ENCODE results near the gene INO80B.
"Not testable (repeated sequence)": the region's sequence is repeated elsewhere in the genome, so short reads cannot be mapped to it uniquely, and the experiment has no call there.

The INO80B gene

GRCh38 chr2:74481961-74482800 lies 27.3 kb downstream of the INO80B start:
- no peak for DNase-seq (ENCODE audit: low read depth, low spot score)

GRCh38 chr2:74482801-74483674 lies 28.2 kb downstream of the INO80B start, which contains the start of the genes CCDC142 and TTC31:
CCDC142 (minus strand) TSS chr2:74482998; CDS start chr2:74482837, 161 bp downstream.
TTC31 (plus strand) TSS chr2:74483081; CDS start chr2:74483096, 15 bp downstream.
- DNase-seq (ENCODE audit: low read depth, low spot score) = peak; percentile 88

DNA sequence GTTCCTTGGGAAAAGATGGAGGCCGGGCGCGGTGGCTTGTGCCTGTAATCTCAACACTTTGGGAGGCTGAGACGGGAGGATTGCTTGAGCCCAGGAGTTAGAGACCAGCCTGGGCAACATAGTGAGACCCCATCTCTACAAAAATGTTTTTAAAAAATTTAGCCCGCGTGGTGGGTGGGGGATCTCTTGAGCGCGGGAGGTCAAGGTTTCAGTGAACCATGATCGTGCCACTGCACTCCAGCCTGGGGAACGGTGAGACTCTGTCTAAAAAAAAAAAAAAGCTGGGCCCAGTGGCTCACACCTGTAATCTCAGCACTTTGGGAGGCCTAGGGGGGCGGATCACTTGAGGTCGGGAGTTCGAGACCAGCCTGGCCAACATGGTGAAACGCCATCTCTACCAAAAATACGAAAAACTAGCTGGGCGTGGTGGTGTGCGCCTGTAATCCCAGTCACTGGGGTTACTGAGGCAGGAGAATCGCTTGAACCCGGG lies 28.8 kb downstream of the INO80B start:
- not testable (repeated sequence) for DNase-seq (ENCODE audit: low read depth, low spot score)

- no peak for DNase-seq (ENCODE audit: low read depth, low spot score)
These were observed 31.3 kb downstream of the INO80B start for GRCh38 chr2:74486141-74486540.

- no peak for DNase-seq (ENCODE audit: low read depth, low spot score)
These were observed 34.0 kb downstream of the INO80B start for GRCh38 chr2:74488643-74489481.

- no peak for DNase-seq (ENCODE audit: low read depth, low spot score)
These were observed 35.0 kb downstream of the INO80B start for GRCh38 chr2:74489906-74490305.

DNA sequence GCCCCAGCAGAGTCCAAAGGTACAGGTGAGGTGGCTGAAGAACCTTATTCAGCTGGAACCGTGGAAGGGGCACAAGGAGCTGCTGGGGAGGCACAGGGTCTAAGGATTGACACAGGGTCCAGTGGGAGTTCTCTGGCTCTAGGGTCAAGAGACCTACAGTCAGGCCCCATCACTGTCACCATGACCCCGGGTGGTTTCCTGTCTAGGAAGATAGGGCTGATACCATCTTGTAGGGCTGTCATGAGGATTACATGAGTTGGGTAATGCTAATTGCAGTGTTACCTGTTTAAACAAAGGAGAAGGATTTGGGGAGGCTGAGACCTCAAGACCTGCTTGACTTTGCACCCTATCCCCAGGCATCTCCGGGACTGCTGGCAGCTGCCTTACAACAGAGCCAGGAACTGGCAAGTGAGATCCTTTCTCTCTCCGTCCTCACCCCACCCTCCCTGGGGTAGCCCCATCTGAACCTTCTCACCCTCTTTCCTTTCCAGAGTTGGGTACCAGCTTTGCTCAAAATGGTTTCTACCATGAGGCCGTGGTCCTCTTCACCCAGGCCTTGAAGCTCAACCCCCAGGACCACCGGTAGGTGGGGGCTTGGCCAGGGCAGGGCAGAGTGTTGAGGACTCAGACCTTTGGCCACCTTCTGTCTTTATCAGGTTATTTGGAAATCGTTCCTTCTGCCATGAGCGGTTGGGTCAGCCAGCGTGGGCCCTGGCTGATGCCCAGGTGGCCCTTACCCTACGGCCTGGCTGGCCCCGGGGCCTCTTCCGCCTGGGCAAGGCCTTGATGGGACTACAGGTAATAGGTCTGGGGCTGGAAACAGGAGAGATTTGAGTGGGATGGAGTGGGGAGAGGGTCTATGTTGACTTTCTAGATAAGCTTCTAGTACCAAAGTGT lies 37.0 kb downstream of the INO80B start:
- no peak for DNase-seq (ENCODE audit: low read depth, low spot score)

GRCh38 chr2:74493546-74493945 lies 38.7 kb downstream of the INO80B start:
- DNase-seq (ENCODE audit: low read depth, low spot score) = no peak

- DNase-seq (ENCODE audit: low read depth, low spot score) = no peak
These were observed 40.6 kb downstream of the INO80B start for GRCh38 chr2:74495440-74495839.

GRCh38 chr2:74496997-74497776 lies 42.3 kb downstream of the INO80B start:
- DNase-seq (ENCODE audit: low read depth, low spot score) = no peak

DNA sequence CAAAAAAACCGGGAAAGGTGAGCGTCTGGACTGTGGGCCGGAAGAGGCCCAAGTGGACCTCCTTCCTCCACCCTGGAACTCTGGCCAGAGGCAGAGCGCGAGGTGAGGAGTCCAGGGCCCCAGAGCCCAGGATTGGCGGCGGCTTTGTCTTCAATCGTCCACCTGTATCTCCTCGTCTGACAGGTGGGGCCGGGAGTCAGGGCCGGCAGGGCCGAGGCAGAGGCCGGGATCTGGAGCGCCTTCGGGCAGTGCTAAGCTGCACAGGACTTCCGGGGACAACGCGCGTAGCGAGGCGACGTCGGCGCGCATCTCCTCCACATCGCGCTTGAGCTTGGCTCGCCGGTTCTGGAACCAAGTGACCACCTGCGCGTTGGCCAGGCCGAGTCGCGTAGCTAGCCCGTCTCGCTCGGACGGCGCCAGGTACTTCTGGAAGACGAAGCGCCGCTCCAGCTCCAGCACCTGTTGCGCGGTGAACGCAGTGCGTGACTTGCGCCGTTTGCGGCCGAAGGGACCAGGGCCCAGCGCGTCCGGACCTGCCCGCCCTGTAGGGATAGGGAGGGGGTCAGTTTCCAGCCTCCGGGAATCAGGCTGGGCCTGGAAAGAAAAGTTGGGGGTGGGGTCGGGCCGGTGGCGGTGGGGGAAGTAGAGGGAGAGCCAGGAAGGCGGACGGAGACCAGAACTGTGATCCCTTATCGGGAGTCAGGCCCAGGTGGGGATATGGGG lies 43.1 kb downstream of the INO80B start:
- DNase-seq (ENCODE audit: low read depth, low spot score) = no peak

- no peak for DNase-seq (ENCODE audit: low read depth, low spot score)
These were observed 43.8 kb downstream of the INO80B start for GRCh38 chr2:74498500-74499266.

DNA sequence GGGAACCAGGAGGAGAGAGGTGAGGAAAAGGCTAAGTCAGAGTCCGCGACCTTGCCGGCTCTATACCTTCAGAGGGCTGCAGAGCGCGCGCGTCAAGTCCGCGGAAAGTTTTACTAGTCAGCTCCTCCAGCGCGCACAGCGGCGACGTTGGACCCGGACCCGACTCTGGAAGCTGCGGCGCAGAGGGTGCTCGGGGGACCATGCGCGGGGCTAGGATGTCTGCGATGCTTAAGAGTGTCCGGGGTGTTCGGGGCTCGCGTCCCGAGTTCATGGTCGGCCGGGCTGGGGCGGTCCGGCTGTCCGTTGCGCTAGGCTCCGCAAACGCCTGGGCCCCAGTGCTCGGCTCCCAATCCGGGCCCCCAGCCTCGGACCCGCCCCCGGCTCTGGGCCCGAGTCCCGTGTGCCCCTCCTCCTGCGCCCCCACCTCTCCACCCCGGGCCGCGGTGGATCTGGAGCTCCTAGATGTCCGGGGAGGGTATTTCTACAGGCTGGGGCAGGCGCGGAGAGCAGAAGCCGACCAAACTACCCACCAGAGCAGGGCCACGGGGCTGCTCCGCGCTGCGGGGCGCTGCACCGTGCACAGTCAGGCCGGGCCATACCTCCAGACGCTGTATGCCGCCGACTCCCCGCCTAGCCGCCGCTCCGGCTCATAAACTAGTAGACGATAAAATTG lies 44.5 kb downstream of the INO80B start, which contains the start of gene LBX2:
LBX2 (minus strand) TSS at position 337 of the 673 bp plus-strand sequence; CDS start at position 271, 66 bp downstream.
- DNase-seq (ENCODE audit: low read depth, low spot score) = no peak

- DNase-seq (ENCODE audit: low read depth, low spot score) = no peak
These were observed 45.2 kb downstream of the INO80B start for GRCh38 chr2:74499940-74500577.

DNA sequence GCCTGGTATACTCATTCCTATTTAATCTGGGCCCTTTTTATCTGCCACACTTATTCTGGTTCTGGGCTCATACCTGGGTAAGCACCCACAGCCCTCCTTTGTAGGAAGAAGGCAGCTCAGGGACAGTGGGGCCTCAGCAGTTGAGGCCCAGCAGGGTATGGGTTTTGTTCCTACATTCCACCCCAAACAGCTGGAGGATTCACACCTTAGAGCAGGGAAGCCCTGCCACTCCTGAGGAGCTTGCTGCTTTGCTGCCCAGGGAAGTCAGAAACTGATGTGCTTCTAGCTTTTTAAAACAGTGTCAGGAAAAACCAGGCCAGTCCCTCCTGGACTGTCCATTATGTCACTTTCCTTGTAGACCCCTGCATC lies 45.7 kb downstream of the INO80B start:
- DNase-seq (ENCODE audit: low read depth, low spot score) = no peak

- DNase-seq (ENCODE audit: low read depth, low spot score) = no peak
These were observed 46.6 kb downstream of the INO80B start for GRCh38 chr2:74501335-74502071.
